ENCODE data around the gene CKMT2. TPM values are rescaled to one million over a fixed set of nuclear protein-coding genes. Genes with fewer than 3 reads are reported as not detected.

CKMT2 gene
- total RNA-seq, 1 donor from 2014 or later = 1,824 TPM

DNA sequence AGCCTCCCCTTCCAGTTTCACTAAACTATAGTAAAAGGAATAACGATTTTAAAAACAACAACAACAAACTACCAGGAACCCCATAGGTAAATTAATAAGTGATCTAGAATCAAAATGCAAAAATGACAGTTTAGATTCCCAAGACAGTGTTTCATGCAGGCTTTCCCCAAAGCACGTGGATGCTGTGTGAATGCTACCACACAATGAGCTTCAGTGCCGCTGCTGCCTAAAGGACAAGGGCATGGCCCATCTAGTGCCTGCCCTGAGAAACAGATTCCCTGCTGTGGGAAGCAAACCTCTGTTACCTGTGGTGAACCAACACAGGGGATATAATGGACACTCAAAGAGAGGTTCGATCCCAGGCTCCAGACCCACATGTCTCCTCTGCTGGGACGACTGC is 23.7 kb upstream of the CKMT2 start:
- no peak for DNase-seq
- Histone ChIP-seq H3K4me3 (no peak overlapping the region), H3K27me3 (ENCODE audit: low read depth) (no peaks in the 10 kb centered on the region), H3K4me1 (no peaks in the 10 kb centered on the region), H3K36me3 (no peaks in the 10 kb centered on the region), H3K27ac (replicated peaks) (no peak overlapping the region), H3K9me3 (replicated peaks) (no peaks in the 10 kb centered on the region)
- TF ChIP-seq, protein P1, sequence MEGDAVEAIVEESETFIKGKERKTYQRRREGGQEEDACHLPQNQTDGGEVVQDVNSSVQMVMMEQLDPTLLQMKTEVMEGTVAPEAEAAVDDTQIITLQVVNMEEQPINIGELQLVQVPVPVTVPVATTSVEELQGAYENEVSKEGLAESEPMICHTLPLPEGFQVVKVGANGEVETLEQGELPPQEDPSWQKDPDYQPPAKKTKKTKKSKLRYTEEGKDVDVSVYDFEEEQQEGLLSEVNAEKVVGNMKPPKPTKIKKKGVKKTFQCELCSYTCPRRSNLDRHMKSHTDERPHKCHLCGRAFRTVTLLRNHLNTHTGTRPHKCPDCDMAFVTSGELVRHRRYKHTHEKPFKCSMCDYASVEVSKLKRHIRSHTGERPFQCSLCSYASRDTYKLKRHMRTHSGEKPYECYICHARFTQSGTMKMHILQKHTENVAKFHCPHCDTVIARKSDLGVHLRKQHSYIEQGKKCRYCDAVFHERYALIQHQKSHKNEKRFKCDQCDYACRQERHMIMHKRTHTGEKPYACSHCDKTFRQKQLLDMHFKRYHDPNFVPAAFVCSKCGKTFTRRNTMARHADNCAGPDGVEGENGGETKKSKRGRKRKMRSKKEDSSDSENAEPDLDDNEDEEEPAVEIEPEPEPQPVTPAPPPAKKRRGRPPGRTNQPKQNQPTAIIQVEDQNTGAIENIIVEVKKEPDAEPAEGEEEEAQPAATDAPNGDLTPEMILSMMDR (IDR thresholded peaks at IDR 0.05; ENCODE audit: borderline replicate concordance) = no peak
- intact Hi-C loops (cut with micrococcal nuclease) = no loop called here

DNA sequence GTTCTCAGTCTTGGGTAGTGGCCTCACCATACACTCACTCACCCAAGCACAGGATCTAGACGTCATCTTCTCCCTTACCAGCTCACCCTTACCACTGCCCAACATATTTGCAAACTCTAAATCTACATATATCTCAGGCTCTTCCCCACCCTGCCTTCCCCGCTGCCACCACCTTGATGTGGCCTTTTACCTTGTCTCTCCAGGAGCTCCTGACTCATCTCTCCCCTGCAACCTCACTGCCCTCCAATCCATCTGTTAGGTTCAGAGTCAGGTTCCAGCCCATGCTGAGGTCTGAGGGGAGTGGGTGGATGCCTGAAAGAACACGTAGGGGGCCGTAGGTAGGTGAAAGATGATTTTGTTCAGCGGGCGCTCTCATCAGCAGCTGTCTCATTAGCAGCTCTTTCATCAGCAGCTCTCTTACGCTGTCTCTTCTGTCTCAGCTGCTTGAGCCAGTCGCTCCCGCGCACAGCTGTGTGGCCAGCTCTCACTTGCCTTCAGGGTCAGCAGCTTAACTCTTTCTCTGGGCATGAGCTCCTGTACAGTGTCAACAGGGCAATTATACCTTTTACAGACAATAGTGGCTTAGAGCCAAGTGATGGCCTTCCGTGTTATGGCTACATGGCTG is 23.1 kb upstream of the CKMT2 start:
- Histone ChIP-seq H3K27me3 (ENCODE audit: low read depth) (no peaks in the 10 kb centered on the region), H3K9me3 (replicated peaks) (no peaks in the 10 kb centered on the region), H3K36me3 (no peaks in the 10 kb centered on the region), H3K4me3 (no peak overlapping the region), H3K27ac (replicated peaks) (no peak overlapping the region), H3K4me1 (no peaks in the 10 kb centered on the region)
- intact Hi-C loops (cut with micrococcal nuclease) = no loop called here
- TF ChIP-seq, protein P1 (IDR thresholded peaks at IDR 0.05; ENCODE audit: borderline replicate concordance) = no peak
- no peak for DNase-seq

DNA sequence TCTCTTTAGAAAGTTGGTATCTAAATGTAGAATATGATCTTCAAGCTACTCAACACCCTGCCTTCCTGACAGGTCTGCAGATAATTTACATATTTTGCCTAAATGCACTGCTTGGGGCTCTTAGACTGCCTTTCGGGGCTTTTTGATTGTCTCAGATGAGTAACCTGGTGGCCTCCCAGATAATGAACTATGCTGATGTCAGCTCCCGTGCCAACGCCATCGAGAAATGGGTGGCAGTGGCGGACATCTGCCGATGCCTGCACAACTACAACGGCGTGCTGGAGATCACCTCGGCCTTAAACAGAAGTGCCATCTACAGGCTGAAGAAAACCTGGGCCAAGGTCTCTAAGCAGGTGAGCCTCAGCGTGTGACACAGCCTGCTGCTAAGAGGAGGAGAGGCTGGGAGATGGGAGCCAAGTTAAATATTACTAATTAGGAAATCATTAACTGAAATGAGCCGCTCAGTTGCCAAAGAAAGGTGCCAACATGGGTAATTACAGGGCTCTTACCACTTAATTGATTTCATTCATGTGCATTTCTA is 20.8 kb upstream of the CKMT2 start:
- H3K4me3 ChIP-seq = no peak overlapping the region
- intact Hi-C loops (cut with micrococcal nuclease) = no loop called here
- H3K36me3 ChIP-seq = no peaks in the 10 kb centered on the region
- H3K27me3 ChIP-seq (ENCODE audit: low read depth) = no peaks in the 10 kb centered on the region
- no peak for DNase-seq
- H3K27ac ChIP-seq (replicated peaks) = no peak overlapping the region
- H3K4me1 ChIP-seq = no peaks in the 10 kb centered on the region
- TF ChIP-seq, protein P1 (IDR thresholded peaks at IDR 0.05; ENCODE audit: borderline replicate concordance) = no peak
- H3K9me3 ChIP-seq (replicated peaks) = no peaks in the 10 kb centered on the region

DNA sequence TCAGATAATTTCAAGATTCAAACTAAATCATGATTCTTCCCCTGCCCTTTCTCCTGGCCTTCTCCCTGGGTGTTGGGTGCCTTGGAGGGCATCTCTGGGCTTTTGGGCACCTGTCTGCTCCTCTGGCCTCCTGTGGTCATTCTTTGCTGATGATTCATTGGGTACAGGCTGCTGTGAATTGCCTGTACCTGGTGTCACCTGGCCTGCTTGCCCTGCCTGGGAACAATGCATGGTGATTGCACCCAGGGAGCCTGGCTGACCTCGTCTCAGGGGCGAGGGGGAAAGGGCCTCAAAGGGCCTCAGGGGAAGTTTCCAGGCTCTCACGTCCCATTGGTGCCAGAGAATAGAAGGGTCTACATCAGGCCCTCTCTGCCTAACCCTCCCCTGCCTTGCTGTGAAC is 20.1 kb upstream of the CKMT2 start:
- no peak overlapping the region for H3K4me3 ChIP-seq
- DNase-seq = no peak
- H3K27me3 ChIP-seq (ENCODE audit: low read depth) = no peaks in the 10 kb centered on the region
- H3K36me3 ChIP-seq = no peaks in the 10 kb centered on the region
- TF ChIP-seq, protein P1 (IDR thresholded peaks at IDR 0.05; ENCODE audit: borderline replicate concordance) = no peak
- H3K9me3 ChIP-seq (replicated peaks) = no peaks in the 10 kb centered on the region
- H3K27ac ChIP-seq (replicated peaks) = no peak overlapping the region
- intact Hi-C loops (cut with micrococcal nuclease) = no loop called here
- no peaks in the 10 kb centered on the region for H3K4me1 ChIP-seq

DNA sequence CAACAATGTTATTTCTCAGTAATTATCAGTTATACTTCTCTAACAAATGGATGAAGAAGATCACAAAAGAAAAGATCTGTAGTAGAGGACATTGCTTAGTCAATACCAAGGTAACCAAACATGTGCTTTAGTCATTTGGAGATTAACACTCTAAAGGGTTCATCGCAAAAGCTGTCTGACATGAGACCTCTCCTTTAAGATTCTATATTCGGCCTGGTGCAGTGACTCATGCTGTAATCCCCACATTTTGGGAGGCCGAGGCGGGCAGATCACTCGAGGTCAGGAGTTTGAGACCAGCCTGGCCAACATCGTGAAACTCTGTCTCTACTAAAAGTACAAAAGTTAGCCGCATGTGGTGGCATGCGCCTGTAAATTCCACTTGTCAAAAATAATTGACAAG is 18.3 kb upstream of the CKMT2 start:
- no peaks in the 10 kb centered on the region for H3K4me1 ChIP-seq
- TF ChIP-seq, protein P1 (IDR thresholded peaks at IDR 0.05; ENCODE audit: borderline replicate concordance) = no peak
- intact Hi-C loops (cut with micrococcal nuclease) = no loop called here
- H3K27ac ChIP-seq (replicated peaks) = no peak overlapping the region
- H3K36me3 ChIP-seq = peaks cover 7% of the 10 kb centered on the region
- no peak overlapping the region for H3K4me3 ChIP-seq
- no peaks in the 10 kb centered on the region for H3K9me3 ChIP-seq (replicated peaks)
- H3K27me3 ChIP-seq (ENCODE audit: low read depth) = no peaks in the 10 kb centered on the region
- no peak for DNase-seq

Measured in left ventricle myocardium inferior (tissue), 1 donor.